HG03571 (cell line): ENCODE data around the gene PIANP.

Source experiments
- ATAC-seq: cut with Tn5 transposase; IDR thresholded peaks from one replicate; pipeline ENCODE4 v1.9.1; 2021; ENCODE audit not compliant: unreplicated experiment

Gene PIANP

GRCh38 chr12:6672143-6672542 is 28.5 kb downstream of the PIANP start:
- no peak for ATAC-seq

GRCh38 chr12:6667559-6668210 is 32.9 kb downstream of the PIANP start:
- ATAC-seq, result no peak

DNA sequence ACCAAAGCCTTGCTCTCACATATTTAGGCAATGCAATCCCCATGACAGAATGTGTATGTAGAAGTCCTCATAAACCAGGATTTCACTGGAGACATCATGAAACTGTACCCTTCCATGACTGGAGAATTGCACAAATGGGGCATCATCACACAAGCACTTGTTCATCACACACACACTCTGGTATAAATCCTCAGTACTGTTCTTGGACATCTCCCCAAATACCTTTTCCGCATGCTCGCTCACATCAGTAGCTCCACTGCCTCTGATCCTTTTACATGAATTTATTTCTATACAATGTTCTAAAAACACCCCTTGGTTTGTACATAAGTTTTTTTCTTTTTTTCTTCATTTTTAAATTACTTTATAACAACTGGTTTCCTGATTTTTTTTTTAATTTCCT is 34.4 kb downstream of the PIANP start:
- ATAC-seq, result no peak

DNA sequence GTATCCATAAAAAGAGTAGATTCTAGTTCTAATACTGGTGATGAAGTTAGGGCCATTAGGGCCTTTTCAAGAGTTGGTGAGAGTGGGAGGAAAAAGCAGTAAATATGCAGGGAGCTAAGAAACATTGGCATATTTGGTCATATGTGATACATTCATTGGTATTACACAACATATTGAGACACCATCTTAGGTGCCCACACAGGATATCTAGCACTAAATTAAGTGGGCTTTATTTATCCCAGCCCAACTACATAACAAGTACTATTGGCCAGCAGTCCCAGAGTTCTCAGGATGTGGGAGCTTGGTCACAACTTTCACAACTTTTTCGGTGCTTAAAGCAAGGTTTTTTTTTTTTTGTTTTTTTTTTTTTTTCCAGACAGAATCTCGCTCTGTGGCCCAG is 35.7 kb downstream of the PIANP start:
- no peak for ATAC-seq

DNA sequence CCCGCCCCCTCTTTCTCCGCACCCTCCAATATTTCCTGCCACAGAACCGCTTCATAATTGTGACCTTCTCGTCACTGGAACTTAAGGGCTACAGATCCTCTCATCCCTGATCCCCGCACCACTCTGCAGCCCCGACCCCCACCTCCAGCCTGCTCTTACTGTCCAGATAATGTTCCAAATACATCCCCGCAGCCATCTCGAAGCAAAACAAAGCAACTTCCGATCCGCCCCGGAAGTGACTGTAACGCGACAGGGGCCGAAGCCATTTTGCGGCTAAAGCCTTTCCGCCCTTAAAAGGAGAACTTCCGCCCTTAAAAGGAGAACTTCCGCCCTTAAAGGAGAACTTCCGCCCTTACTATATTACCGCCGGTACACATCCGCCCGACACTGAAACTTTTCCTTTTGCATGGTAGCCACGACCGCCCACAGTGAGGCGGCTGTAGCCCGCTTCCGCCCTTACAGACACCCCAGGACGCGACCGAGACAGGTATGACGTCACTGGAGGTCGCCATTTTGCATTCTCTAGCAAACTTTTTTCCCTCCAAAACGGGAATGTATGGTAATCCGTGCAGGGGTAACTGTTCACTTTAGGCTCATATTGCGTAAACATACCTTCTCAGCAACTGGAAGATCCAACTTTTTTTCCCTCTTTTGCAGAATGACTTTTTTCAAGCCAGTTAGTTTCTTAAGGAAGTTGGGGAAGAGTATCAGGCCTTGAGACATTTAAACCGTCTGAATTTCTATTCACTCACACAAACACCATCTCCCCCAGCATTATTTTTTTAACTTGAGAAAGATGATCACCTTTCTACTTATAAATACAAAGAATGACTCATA is 37.5 kb downstream of the PIANP start, which contains the start of gene ING4:
TSS of gene ING4 (minus strand) at position 214 of the 837 bp plus-strand sequence. CDS start at position 196, 18 bp downstream.
- peak; percentile 97 for ATAC-seq

GRCh38 chr12:6662602-6662905 is 38.1 kb downstream of the PIANP start:
- ATAC-seq, result no peak

GRCh38 chr12:6653987-6654386 is 46.6 kb downstream of the PIANP start:
- no peak for ATAC-seq

GRCh38 chr12:6653342-6653741 is 47.3 kb downstream of the PIANP start:
- ATAC-seq, result no peak

GRCh38 chr12:6652391-6652790 is 48.2 kb downstream of the PIANP start:
- no peak for ATAC-seq

DNA sequence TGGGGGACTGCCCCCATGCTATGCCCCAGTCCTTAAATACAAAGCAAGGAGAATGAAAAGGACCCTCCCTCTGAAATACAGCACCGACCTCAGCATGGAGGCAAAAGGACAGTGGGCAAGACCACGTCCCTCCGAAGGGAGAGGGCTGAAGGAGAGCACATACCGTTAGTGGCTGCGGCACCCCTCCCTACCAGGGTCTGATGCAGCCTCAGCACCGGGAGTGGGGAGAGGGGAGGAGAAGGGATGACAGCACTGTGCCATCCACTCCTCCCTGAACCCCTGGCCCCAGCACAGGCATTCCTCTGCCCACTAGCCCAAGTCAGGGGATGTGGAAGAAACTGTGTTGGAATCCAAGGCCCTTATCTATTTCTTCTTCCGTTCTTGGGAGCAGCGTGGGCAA is 49.8 kb downstream of the PIANP start:
- ATAC-seq, result no peak

- no peak for ATAC-seq
Observed at GRCh38 chr12:6647083-6647604, 53.5 kb downstream of the PIANP start, which contains the start of gene ACRBP. TSS of gene ACRBP (minus strand) at chr12:6647432. CDS start at chr12:6647366, 66 bp downstream.

- no peak for ATAC-seq
Observed at GRCh38 chr12:6646276-6647082, 54.1 kb downstream of the PIANP start.

DNA sequence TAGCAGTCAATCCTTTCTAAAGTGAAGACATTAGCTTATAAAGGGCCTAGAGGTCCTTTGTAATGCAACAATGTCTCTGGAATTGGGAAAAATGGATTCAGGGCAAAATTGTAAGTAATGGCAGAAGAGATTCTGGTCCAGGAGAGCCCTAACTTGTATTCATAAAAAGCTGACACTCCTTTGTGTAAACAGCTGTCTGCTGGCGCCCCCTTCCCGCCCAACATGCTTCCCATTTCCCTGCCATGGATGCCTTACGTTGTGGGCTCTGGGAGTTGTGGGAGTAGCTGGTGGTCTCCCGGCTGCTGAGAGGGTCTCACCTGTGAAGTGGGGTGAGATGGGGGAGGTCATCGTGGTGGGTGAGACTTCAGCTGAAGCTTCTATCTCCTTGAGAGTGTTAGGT is 55.7 kb downstream of the PIANP start:
- ATAC-seq, result no peak

DNA sequence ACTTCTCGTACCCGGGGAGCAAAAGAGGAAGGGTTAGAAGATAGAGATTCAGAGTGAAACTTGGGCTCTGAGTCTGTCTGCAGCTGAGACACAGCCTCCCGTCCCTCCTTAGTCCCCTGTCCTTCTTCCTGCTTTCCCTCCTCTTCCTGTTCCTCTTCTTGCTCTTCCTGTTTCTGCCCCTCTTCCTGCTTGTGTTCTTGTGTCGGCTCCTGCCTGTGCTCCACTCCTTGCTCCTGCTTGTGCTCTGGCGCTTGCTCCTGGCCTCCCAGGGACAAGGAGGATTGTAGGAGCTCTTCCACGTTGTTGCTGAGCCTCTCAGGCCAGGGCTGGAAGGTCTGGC is 56.4 kb downstream of the PIANP start:
- no peak for ATAC-seq
